Measurements from ENCODE around the gene NADSYN1.
"Not testable (repeated sequence)": the region's sequence is repeated elsewhere in the genome, so short reads cannot be mapped to it uniquely, and the experiment has no call there.

The NADSYN1 gene

GRCh38 chr11:71530602-71531001, 77.6 kb downstream of the NADSYN1 start:
- no peak for DNase-seq

- DNase-seq: no peak
Measured at GRCh38 chr11:71532036-71532610, 79.1 kb downstream of the NADSYN1 start.

GRCh38 chr11:71534711-71535608, 82.0 kb downstream of the NADSYN1 start:
- DNase-seq: not testable (repeated sequence)

- no peak for DNase-seq
Measured at GRCh38 chr11:71535825-71536224, 82.8 kb downstream of the NADSYN1 start.

GRCh38 chr11:71537537-71537936, 84.5 kb downstream of the NADSYN1 start:
- DNase-seq: no peak

GRCh38 chr11:71537977-71538665, 85.1 kb downstream of the NADSYN1 start, which contains the start of gene KRTAP5-8:
Gene KRTAP5-8 (plus strand): TSS chr11:71538025. CDS start chr11:71538056, 31 bp downstream.
- not testable (repeated sequence) for DNase-seq

GRCh38 chr11:71538666-71538990, 85.6 kb downstream of the NADSYN1 start:
- no peak for DNase-seq

GRCh38 chr11:71539017-71539416, 86.0 kb downstream of the NADSYN1 start:
- no peak for DNase-seq

- DNase-seq: not testable (repeated sequence)
Measured at GRCh38 chr11:71539971-71540370, 87.0 kb downstream of the NADSYN1 start.

GRCh38 chr11:71540521-71541304, 87.7 kb downstream of the NADSYN1 start:
- DNase-seq: not testable (repeated sequence)

- no peak for DNase-seq
Measured at GRCh38 chr11:71542382-71542781, 89.4 kb downstream of the NADSYN1 start.

- DNase-seq: no peak
Measured at GRCh38 chr11:71542879-71543777, 90.1 kb downstream of the NADSYN1 start.

- no peak for DNase-seq
Measured at GRCh38 chr11:71543866-71544265, 90.9 kb downstream of the NADSYN1 start.

GRCh38 chr11:71544525-71545214, 91.7 kb downstream of the NADSYN1 start:
- DNase-seq: no peak

- no peak for DNase-seq
Measured at GRCh38 chr11:71545405-71545966, 92.5 kb downstream of the NADSYN1 start.

GRCh38 chr11:71548120-71548519, 95.1 kb downstream of the NADSYN1 start, which contains the start of gene KRTAP5-9:
Gene KRTAP5-9 (plus strand): TSS chr11:71548420. CDS start chr11:71548658, 238 bp downstream.
- DNase-seq: no peak

GRCh38 chr11:71548716-71549151, 95.7 kb downstream of the NADSYN1 start:
- DNase-seq: no peak
